Stimulated activated CD4-positive, alpha-beta T cell treated with anti-CD3 and anti-CD28 coated beads, Interleukin-1b, Interleukin-23, amount 100 ng/mL, for 48 hours (primary cell): ENCODE data around the gene TUBA1C.
"Not testable (repeated sequence)": the region's sequence is repeated elsewhere in the genome, so short reads cannot be mapped to it uniquely, and the experiment has no call there.

Source experiments
- DNase-seq: peaks from one replicate; pipeline ENCODE4 v3.0.0-alpha.2; 2020

The TUBA1C gene

DNA sequence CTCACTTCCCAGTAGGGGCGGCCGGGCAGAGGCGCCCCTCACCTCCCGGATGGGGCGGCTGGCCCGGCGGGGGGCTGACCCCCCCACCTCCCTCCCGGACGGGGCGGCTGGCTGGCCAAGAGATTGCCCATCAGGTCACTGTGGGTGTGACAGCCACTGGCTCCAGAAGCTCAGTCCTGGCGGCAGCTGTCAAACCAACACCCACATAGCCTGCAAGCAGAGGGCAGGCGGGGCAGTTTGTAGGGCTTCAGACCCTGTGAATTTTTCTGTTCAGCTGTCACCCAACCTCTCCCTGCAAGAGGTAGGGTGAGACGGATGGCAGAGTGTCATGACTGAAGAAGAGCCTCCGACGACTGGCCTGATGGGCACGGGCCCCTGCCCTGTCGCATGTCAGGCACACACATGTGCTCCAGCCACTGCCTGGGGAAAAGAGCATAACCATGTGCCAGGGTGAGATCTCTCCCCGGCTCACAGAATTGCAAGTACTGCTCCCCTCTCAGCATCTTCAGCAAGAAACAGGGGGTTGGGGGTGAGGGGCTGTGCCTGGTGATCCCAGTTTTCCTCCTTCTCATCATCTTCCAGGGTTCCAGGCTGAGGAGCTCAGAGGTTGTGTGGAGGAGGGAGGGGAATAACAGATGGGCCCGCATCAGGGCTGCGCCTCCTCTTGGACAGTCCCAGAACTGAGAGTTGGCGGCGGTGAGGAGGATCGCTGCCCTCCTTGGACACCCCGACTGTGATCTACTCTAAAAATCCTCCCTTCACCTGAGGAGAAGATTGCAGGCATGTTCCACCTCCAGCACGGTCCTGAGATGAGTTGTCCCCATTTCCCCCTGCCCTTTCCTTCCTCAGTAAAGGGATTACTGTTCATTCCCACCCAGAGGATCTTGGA lies 18.9 kb downstream of the TUBA1C start:
- no peak for DNase-seq

DNA sequence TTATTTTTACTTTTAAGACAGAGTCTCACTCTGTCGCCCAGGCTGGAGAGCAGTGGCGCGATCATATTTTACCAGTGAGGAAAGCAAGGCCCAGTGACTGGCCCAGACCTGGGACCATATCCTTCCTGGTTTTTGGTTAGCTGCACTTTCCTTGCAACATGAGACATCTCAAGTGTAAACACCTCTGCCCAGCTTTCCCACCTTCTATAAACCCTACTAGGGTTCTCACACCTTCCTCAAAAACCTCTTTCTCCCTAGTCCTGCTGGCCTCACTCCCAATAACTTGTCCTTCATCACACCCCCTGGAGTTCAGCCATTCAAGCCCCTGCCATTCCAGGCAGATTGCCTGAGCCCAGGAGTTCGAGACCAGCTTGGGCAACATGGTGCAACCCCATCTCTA lies 19.8 kb downstream of the TUBA1C start:
- DNase-seq: no peak

DNA sequence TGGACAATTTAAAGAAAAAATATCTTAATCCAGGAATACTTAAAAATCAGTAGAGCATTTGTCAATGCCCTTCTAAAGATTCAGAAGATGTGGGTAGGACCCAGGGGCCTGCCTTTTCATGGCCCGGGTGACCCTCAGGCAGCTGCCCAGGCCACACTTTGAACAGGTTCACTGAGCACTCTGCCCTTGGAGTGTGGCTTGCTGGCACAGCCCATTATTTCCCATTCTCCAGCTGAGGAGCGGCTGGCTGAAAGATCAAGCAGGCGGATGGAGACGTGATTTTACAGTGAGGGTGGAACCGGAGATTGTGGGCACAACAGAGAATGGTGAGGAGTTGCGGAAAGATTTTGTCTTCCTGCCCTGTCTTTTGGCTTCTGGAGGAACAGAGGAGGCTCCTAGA lies 23.0 kb downstream of the TUBA1C start:
- DNase-seq: no peak

DNA sequence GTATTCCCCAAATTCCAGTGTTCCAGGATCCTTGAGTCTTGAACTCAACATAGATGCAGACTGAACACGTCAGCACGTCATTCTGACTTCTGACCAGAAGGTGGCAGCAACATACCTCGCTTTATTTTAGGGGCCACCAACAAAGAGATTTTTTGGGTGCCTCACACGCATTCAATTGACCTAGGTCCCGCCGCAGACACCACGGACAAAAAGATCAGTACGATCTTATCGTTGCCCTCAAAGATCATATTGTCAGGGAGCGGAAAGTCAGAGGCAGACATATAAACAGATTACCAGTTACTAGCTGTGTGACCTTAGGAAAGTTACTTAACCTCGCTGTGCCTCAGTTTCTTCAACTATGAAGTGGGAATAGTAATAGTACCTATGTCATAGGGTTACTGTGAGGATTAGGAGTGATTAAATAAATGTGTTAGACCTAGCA lies 23.6 kb downstream of the TUBA1C start:
- DNase-seq: peak; percentile 61

DNA sequence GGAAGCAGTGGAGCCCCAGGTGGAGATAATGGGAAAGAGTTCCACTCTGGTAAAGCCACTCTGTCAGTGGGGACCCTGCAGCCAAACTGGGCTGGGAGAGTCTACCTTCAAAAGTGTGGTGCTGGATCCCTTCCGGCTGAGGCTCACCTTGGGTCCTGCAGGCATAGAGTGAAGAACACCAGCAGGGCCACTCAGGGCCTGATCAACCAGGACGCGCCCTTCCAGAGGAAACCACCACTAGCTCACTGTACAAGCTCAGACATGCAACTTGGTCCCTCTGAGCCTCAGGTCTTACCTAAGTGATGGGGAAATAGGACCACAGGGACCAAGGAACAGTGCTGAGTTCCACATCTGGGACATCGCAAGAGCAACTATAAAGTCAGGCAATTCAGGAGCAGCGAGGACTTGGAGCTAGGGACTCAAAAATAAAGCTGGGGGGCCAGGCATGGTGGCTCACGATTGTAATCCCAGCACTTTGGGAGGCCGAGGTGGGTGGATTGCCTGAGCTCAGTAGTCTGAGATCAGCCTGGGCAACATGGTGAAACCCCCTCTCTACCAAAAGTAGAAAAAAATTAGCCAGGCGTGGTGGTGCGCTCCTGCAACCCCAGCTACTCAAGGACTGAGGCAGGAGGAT lies 24.2 kb downstream of the TUBA1C start:
- no peak for DNase-seq

DNA sequence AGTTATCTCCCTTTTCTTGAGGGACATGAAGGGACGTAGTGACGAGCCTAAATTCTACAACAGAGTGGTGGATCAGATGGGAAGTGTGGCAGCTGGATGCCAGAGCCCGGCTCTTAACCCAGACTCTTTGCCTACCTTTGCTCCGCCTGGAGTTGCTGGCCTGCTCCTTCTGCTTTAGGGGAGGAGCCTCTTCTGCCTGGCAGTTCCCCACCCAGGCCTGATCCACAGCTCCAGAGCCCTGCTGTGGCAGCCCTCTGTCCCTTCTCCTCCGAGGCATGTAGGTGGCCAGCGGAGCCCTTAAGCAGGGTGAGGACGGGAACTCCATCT lies 27.8 kb downstream of the TUBA1C start:
- DNase-seq: no peak

DNA sequence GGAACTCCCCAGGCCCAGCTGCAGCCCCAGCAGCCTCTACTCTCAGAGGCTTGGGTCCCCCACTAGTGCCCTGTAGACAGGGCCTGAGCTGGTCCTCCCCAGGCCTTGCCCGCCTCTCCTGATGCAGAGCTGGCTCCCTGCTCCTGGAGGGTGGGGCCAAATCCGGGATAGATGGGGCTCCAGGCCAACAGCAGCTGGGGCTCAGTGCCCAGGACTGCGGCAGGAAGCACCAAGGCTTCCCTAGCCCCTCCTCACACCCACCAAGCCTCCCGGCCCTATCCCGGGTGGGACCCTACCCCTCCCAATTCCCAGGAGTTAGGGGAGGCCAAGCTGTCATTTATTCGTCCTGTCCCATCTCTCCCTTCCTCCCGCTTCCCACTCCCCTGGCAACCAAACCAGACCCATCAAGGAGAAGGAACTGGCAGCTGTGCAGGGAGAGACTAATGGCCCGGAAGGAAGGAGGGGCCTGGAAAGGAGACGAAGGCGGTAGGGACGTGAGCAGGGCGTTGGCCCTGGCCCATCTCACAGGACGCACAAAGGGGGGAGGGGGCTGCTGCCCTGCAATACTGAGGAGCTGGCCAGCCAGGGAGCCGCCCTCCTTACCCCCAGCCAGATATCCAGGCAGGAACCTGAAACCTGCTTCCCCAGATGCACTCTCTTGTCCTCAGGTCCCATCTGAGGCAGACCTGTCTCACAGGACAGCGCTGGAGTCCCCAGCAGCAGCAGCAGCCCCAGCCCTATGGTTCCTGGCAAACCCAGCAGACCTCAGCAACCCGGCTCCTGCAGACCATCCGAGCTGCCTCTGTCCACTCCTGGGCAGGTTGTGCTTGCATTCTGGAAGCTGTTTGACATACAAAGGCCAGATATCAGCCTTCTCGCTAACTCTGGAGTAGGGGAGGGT lies 28.4 kb downstream of the TUBA1C start:
- no peak for DNase-seq

DNA sequence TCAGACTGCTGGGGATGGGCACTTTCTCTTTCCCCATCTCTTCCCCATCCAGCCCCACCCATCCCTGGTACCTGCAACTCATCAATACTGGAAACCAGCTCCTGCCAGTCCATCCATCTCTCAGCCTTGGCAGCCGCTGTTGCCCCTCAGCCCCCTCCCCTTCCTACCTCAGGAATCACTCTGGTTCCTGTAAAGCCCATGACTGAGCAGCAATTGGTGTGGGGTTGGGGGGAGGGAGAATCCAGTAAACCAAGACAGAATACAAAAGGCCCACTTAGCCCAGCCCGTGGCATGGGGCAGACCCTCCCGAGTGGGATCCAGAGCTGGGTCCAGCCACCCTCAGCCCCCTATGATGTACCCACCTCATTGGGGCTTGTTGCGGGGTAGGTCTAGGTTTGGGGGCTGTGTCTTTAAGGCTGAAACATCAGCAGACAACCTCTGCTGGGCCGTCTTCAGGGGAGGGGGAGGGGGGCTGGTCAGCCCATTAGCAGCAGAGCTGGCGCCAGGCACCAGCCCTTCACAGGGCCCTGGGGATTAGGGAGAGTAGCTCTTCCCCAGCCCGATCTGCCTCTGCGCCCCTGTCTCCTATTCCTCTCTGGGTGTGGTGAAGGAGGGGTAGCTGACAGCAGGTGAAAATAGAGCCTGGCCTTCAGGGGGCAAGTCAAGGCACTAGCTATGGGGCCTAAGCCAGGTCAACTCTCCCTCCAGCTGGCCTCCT lies 29.4 kb downstream of the TUBA1C start:
- DNase-seq: no peak

DNA sequence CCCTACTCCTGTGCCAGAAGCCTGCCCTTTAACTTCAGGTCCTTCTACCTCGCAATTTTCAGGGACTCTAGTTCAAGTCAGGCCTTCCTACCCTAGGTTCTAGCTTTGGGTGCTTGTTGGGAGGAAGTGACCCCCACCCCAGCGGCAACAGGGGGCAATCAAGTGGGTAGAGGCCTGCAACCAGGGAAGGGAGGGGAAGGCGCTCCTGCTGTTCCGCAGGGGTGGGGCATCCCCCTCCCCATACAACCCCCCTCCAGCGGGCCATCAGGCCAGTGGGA lies 29.9 kb downstream of the TUBA1C start:
- DNase-seq: no peak

DNA sequence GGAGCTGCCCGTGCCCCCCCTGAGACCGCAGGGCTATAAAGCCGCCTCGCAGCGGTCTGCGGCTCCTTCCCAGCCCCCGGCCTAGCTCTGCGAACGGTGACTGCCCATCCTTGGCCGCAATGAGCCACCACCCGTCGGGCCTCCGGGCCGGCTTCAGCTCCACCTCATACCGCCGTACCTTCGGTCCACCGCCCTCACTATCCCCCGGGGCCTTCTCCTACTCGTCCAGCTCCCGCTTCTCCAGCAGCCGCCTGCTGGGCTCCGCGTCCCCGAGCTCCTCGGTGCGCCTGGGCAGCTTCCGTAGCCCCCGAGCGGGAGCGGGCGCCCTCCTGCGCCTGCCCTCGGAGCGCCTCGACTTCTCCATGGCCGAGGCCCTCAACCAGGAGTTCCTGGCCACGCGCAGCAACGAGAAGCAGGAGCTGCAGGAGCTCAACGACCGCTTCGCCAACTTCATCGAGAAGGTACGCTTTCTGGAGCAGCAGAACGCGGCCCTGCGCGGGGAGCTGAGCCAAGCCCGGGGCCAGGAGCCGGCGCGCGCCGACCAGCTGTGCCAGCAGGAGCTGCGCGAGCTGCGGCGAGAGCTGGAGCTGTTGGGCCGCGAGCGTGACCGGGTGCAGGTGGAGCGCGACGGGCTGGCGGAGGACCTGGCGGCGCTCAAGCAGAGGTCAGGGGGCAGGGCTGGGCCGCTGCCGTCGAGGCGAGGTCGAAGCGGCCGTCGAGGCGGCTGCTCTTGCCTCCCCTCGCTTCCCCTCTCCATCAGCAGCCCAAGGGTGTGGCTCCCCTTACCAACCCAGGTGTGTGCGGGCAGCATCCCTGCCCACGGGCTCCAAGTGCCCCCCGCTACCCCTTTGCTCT lies 30.4 kb downstream of the TUBA1C start, which contains the start of gene PRPH:
PRPH (plus strand) TSS at position 66 of the 855 bp plus-strand sequence; CDS start at position 120, 54 bp downstream.
- DNase-seq: no peak

DNA sequence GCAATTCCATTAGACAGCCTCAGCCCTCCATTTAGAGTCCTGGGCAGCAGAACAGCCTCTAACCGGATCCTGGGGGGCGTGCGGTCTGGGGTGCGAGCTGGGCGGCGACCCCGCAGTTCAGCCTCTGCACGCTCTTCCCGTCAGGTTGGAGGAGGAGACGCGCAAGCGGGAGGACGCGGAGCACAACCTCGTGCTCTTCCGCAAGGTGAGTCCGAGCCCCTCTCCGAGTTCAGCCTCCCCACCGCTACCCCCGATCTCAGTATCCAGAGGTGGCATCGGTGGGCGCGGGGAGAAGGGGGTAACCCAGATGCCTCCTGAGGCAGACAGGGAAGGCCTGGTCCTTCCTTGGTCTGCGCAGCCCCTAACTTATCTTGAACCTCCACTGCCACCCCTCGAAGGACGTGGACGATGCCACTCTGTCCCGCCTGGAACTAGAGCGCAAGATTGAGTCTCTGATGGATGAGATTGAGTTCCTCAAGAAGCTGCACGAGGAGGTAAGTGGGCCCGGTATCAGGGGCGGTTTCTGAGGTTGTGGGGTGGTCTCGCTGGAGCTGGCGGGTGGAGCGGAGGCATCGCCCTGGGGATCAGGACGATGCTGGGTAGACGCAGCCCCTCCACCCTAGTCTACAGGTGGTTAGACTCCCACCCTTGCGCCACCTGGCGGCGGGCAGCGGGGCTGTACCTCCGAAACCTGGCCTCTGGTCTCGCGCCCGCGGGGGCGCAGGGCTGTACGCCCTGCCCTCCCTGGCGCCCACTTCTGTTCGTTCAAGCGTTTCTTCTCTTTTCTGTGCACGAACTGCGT lies 31.4 kb downstream of the TUBA1C start:
- DNase-seq: peak; percentile 61

DNA sequence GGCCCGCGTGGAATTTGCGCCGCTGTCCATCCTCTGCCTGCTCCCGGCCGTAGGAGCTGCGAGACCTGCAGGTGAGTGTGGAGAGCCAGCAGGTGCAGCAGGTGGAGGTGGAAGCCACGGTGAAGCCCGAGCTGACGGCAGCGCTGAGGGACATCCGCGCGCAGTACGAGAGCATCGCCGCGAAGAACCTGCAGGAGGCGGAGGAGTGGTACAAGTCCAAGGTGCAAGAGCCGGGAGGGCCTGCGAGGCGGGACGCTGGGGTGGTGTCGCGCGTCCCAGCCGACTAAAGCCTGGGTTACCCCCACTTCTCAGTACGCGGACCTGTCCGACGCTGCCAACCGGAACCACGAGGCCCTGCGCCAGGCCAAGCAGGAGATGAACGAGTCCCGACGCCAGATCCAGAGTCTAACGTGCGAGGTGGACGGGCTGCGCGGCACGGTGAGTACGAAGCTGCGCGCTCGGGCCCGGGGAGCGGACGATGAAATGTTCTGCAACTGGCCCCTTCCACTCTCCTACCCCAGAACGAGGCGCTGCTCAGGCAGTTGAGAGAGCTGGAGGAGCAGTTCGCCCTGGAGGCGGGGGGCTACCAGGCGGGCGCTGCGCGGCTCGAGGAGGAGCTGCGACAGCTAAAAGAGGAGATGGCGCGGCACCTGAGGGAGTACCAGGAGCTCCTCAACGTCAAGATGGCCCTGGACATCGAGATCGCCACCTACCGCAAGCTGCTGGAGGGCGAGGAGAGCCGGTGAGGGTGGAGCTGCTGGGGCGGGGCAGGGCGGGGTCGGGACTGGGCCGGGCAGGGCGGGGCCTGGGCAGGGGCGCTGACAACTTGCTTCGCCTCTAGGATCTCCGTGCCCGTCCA lies 32.2 kb downstream of the TUBA1C start:
- DNase-seq: peak; percentile 36

DNA sequence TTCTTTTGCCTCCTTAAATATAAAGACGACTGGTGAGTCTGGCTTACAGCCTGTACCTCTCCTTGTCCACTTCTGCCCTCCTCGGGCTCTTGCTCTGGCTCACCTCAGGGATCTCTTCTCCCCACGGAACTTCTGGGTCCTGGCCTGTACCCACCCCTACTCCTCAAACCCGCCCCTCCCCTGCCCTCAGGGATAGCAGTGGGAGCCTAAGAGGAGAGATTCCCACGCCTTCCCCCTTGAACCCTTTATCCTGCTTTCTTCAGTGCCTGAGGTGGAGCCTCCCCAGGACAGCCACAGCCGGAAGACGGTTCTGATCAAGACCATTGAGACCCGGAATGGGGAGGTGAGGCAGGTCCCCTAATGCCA lies 32.8 kb downstream of the TUBA1C start:
- no peak for DNase-seq

DNA sequence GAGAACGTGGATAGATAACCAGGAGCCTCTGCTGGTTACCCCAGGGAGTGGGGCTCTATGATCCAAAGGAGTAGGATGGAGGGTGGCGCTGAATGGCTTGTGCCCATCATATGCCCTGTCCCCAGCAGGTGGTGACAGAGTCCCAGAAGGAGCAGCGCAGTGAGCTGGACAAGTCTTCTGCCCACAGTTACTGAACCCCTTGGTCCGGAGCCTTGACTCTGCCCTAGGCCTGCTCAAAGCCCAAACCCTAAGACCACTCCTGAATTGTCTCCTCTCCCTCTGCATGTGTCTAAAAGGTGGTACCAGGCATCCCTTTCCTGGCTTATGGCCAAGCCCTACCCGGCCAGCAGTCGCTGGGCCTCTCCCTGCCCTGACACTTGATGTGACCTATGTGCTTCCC lies 33.3 kb downstream of the TUBA1C start:
- DNase-seq: no peak

DNA sequence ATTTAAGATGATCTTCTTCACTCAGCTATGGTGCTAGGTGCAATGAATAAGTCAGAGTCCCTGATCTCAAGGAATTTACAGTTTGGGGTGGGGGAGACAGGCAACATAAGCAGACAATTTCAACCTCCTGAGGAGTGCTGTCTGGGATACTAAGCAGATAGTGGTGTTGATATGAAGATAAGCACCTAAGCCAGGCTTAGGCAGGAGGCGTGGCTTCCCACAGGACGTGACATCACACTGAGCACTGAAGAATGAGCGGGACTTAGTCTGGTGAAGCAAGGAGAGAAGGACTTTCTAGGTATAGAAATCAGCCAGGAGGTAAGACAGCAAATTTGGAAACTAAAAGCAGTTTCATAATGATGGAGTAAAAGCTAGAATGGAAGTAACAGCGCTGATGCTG lies 36.9 kb downstream of the TUBA1C start:
- peak; percentile 50 for DNase-seq

DNA sequence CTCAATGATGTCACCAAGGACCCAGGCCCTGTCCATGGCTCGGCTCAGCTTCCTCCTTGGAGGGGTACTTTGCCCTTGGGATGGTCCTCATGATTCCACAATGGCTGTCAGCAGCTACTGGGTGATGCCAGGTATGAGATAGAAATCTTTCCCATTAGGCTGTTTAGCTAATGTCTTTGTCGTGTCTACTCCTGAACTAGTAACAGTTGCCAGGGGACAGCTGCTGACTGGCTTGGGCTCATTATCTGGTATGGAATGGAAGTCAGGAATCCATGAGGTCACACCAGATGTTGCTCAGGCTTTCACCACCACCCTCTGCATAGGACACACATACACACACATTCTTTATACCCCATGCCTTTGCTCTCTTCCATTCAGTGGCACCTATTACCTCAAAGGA lies 39.3 kb downstream of the TUBA1C start:
- no peak for DNase-seq

DNA sequence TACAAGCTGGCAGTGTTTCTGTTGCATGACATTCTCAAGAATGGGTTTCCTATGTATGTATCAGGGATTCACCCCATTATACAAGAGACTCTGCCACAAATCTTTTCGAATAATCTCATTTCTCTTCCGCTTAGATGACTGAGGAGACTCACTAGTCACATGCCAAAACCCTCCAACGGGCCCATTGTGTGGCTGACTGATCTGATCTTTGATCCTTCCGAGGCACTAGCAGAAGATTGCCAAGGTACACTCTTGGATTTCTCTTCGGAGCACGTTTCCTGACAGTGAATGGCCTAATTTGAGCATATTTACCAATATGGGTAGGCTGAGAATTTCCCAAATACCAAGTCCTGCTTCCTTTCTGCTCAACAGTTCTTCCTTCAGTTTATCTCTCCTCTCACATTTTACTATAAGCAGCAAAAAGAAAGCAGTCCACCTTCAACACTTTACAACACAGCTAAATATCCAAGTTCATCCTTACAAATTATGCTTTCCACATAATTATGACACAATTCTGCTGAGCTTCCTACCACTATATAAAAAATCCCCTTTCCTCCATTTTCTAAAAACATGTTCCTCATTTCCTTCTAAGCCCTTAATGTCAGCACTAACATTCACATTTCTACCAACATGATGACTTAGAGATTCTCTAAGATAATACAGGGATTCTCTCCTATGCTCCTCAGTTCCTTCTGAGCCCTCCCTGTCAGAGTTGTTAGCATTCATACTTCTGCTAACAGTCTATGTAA lies 41.1 kb downstream of the TUBA1C start:
- DNase-seq: no peak

DNA sequence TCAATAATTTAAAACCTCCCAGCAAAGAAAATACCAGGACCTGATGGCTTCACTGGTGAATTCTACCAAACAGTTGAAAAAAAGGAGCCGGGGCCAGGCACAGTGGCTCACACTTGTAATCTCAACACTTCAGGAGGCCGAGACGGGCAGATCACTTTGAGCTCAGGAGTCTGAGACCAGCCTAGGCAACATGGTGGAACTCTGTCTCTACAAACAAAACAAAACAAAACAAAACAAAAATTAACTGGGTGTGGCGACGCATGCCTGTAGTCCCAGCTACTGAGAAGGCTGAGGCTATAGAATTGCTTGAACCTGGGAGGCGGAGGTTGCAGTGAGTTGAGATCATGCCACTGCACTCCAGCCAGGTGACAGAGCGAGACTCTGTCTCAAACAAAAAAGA lies 44.5 kb downstream of the TUBA1C start:
- DNase-seq: no peak

DNA sequence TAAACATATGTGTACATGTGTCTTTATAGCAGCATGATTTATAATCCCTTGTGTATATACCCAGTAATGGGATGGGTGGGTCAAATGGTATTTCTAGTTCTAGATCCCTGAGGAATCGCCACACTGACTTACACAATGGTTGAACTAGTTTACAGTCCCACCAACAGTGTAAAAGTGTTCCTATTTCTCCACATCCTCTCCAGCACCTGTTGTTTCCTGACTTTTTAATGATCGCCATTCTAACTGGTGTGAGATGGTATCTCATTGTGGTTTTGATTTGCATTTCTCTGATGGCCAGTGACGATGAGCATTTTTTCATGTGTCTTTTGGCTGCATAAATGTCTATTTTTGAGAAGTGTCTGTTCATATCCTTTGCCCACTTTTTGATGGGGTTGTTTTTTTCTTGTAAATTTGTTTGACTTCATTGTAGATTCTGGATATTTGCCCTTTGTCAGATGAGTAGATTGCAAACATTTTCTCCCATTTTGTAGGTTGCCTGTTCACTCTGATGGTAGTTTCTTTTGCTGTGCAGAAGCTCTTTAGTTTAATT lies 45.6 kb downstream of the TUBA1C start:
- not testable (repeated sequence) for DNase-seq
